Uterus (tissue), 2 donors: Measurements from ENCODE around the gene OCA2.

ENCODE experiments used
- POLR2A ChIP-seq, 2 donors: fragments of 450-650 bp; IDR thresholded peaks; one replicate each; pipeline ENCODE4 v1.6.1; 2016; ENCODE audit warnings: antibody characterized with exemption in 2 of 2, mild to moderate bottlenecking in 1 of 2, moderate library complexity in 1 of 2
- TF ChIP-seq, protein P1 (sequence below), 4 experiments: fragments of 200-600 bp in 2 of 4; fragments of 450-650 bp in 2 of 4; sonication (generic) in 2 of 4; IDR thresholded peaks; one replicate each; pipeline ENCODE4 v1.5.1; 2016 to 2019; ENCODE audit warnings: antibody characterized with exemption in 4 of 4, mild to moderate bottlenecking in 2 of 4, moderate library complexity in 1 of 4

DNA sequence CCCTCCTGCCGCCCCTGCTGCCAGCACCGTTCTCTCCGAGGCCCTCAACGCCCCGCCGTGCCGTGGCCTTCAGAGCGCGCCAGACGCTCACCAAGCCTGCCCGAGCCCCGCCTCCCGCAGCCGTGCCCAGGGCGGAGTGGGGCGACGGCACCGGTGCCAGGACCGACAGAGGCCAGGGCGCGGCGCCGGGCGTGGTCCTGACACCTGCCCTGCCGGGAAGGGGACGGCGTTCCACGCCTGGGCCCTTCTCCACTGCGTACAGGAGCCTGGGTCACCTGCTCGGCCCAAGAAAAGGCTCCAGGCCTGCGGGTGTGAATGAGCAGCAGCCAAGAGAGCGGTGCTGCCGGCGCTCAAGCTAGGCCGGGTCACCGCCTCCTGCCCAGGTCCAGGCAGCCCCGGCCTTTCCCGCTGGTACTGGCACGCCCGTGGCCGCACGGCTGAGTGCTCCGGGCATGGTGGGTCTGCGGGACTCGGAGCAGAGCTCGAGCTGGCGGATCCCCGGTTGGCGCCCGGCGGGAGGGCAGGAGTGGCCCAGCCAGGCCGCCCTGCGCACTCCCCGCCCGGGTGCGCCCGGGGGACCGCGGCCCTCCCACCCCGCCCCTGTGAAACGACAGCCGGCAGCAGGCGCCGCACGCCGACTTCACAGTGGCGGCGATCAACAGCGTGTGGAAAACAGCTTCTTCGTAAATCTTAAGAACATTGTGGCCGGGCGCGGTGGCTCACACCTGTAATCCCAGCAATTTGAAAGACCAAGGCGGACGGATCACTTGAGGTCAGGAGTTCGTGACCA, 4.2 kb downstream of the OCA2 start:
- TF ChIP-seq, protein P1, sequence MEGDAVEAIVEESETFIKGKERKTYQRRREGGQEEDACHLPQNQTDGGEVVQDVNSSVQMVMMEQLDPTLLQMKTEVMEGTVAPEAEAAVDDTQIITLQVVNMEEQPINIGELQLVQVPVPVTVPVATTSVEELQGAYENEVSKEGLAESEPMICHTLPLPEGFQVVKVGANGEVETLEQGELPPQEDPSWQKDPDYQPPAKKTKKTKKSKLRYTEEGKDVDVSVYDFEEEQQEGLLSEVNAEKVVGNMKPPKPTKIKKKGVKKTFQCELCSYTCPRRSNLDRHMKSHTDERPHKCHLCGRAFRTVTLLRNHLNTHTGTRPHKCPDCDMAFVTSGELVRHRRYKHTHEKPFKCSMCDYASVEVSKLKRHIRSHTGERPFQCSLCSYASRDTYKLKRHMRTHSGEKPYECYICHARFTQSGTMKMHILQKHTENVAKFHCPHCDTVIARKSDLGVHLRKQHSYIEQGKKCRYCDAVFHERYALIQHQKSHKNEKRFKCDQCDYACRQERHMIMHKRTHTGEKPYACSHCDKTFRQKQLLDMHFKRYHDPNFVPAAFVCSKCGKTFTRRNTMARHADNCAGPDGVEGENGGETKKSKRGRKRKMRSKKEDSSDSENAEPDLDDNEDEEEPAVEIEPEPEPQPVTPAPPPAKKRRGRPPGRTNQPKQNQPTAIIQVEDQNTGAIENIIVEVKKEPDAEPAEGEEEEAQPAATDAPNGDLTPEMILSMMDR (IDR thresholded peaks at IDR 0.05): no peak
- peak in 1 of 2 donors; percentile 38 for TF ChIP-seq POLR2A (IDR thresholded peaks at IDR 0.05)
